OCI-LY3 (cell line): ENCODE results near the gene MET.

Experiments
- CTCF ChIP-seq: fragments of 200-600, 300-600 bp; sonication (generic); IDR thresholded peaks from 2 replicates; pipeline ENCODE4 v1.5.1; 2014; ENCODE audit warnings: antibody characterized with exemption, low read length, low read depth
- EZH2phosphoT487 ChIP-seq: fragments of 200-600 bp; shearing (Covaris generic); IDR thresholded peaks from 2 replicates; pipeline ENCODE4 v1.6.1; 2018; ENCODE audit warnings: antibody characterized with exemption, mixed run types, low read depth

GRCh38 chr7:116802746-116803152 is 130.8 kb downstream of the MET start:
- peak; percentile 76 for TF ChIP-seq CTCF
- no peak for TF ChIP-seq EZH2phosphoT487
